Transverse colon (tissue), 4 donors: ENCODE measurements around the gene SEMA4F. TPM values are rescaled to one million over a fixed set of nuclear protein-coding genes. Genes with fewer than 3 reads are reported as not detected.

Experiments used
- DNase-seq: peaks from one replicate; pipeline ENCODE4 v3.0.0-alpha.2; 2019
- H3K27ac ChIP-seq, 4 donors: fragments of 200-600 bp; sonication (generic); 2 replicates each; pipeline ENCODE4 v1.5.1; 2016 to 2018; ENCODE audit warnings: inconsistent platforms in 4 of 4
- H3K27me3 ChIP-seq: fragments of 200-600 bp; sonication (generic); 2 replicates; pipeline ENCODE4 v1.5.1; 2017; ENCODE audit warnings: inconsistent platforms
- H3K36me3 ChIP-seq, 4 donors: fragments of 200-600 bp; sonication (generic); 2 replicates each; pipeline ENCODE4 v1.5.1; 2017 to 2019; ENCODE audit warnings: inconsistent platforms in 4 of 4
- H3K4me1 ChIP-seq, 4 donors: fragments of 200-600 bp; sonication (generic); 2 replicates each; pipeline ENCODE4 v1.5.1; 2017 to 2020; ENCODE audit warnings: inconsistent platforms in 4 of 4
- H3K4me3 ChIP-seq, 4 donors: fragments of 200-600 bp; sonication (generic); 1 replicate in 1 of 4; 2 replicates in 3 of 4; pipeline versions ENCODE4 v1.5.1 to v1.6.1; 2017 to 2019; ENCODE audit warnings: inconsistent platforms in 4 of 4
- H3K9me3 ChIP-seq, 2 donors: fragments of 200-600 bp; sonication (generic); 2 replicates each; pipeline ENCODE4 v1.5.1; 2017 to 2019; ENCODE audit warnings: inconsistent platforms in 2 of 2
- CTCF ChIP-seq, 5 experiments: fragments of 200-600 bp in 3 of 5; fragments of 450-650 bp in 2 of 5; sonication (generic) in 3 of 5; IDR thresholded peaks; 1 replicate in 2 of 5; 2 replicates in 3 of 5; pipeline ENCODE4 v1.5.1; 2016 to 2017; ENCODE audit warnings: antibody characterized with exemption in 5 of 5, inconsistent platforms in 3 of 5, mild to moderate bottlenecking in 2 of 5, moderate library complexity in 1 of 5
- EP300 ChIP-seq: sonication (generic); formaldehyde crosslinking; IDR thresholded peaks from one replicate; pipeline ENCODE4 v1.6.1; 2017; ENCODE audit warnings: antibody characterized with exemption, low read depth
- POLR2A ChIP-seq: fragments of 450-650 bp; IDR thresholded peaks from one replicate; pipeline ENCODE4 v1.6.1; 2016; ENCODE audit warnings: antibody characterized with exemption, mild to moderate bottlenecking, moderate library complexity
- POLR2AphosphoS5 ChIP-seq, 3 donors: sonication (generic); formaldehyde crosslinking; IDR thresholded peaks; one replicate each; pipeline ENCODE4 v1.6.1; 2016; ENCODE audit warnings: antibody characterized with exemption in 3 of 3
- WGBS, 2 donors: methylation state at CpG; one replicate each; pipeline ENCODE4 v1.1.5; 2018; ENCODE audit warnings: low coverage in 1 of 2; 5-methylcytosine and 5-hydroxymethylcytosine counted together
- in situ Hi-C, 4 donors: fragments of 200-750 bp; cut with MboI; loops; one replicate each; pipeline versions ENCODE4 v1.15.0 to v1.15.1; 2017; ENCODE audit warnings: low sequenced_read_pairs in 3 of 4, low pct_ligation_motif_present in 1 of 4, low pct_unique_long_range_greater_than_20kb in 1 of 4
- intact Hi-C: fragments of 100-400 bp; cut with DNase I; formaldehyde crosslinking; loops from one replicate; pipeline ENCODE4 v1.15.1; 2023; ENCODE audit warnings: low total_unique reads
- total RNA-seq, 4 donors: library from RNA; depleted of rRNA; stranded (reverse); fragments of >200 nt; gene quantifications; one replicate each; pipeline ENCODE4 v1.1.0, GENCODE V29; 2016

The SEMA4F gene
- total RNA-seq, 4 donors from 2014 or later, result 0.75 to 5.7 (median 3.6) TPM

GRCh38 chr2:74707837-74708236, 53.8 kb downstream of the SEMA4F start:
- in situ Hi-C loops, result no loop called here

GRCh38 chr2:74708296-74708695, 54.2 kb downstream of the SEMA4F start:
- H3K27ac ChIP-seq, result no peak overlapping the region
- in situ Hi-C loops, result no loop called here

More at GRCh38 chr2:74707837-74708236, 53.8 kb downstream of the SEMA4F start:
- DNase-seq, result no peak
- WGBS, 2 donors, result 86% methylated on average over 3 of the region's 3 CpGs; no CpG with 5 or more reads in 1 of the 2 donors
- H3K36me3 ChIP-seq, result no peaks in the 10 kb centered on the region
- TF ChIP-seq CTCF (IDR thresholded peaks at IDR 0.05) (no peak), EP300 (no peak), POLR2A (no peak), POLR2AphosphoS5 (IDR thresholded peaks at IDR 0.05) (no peak)
- H3K27me3 ChIP-seq, result no peaks in the 10 kb centered on the region
- no peaks in the 10 kb centered on the region for H3K4me1 ChIP-seq
- no peak overlapping the region for H3K4me3 ChIP-seq
- H3K27ac ChIP-seq, result no peak overlapping the region
- H3K9me3 ChIP-seq, result no peaks in the 10 kb centered on the region
- intact Hi-C loops, result no loop called here

GRCh38 chr2:74708883-74709282, 54.8 kb downstream of the SEMA4F start:
- intact Hi-C loops, result no loop called here
- no peaks in the 10 kb centered on the region for H3K9me3 ChIP-seq
- H3K36me3 ChIP-seq, result no peaks in the 10 kb centered on the region
- DNase-seq, result no peak
- H3K27me3 ChIP-seq, result no peaks in the 10 kb centered on the region
- H3K4me3 ChIP-seq, result no peak overlapping the region
- no peak for TF ChIP-seq POLR2AphosphoS5 (IDR thresholded peaks at IDR 0.05)
- no peak for TF ChIP-seq CTCF (IDR thresholded peaks at IDR 0.05)
- TF ChIP-seq POLR2A, result no peak
- in situ Hi-C loops, result no loop called here
- 61 to 81% methylated on average over 4 of the region's 4 CpGs for WGBS, 2 donors
- H3K4me1 ChIP-seq, result no peaks in the 10 kb centered on the region
- no peak overlapping the region for H3K27ac ChIP-seq

More at GRCh38 chr2:74708296-74708695, 54.2 kb downstream of the SEMA4F start:
- Histone ChIP-seq H3K4me1 (no peaks in the 10 kb centered on the region), H3K27me3 (no peaks in the 10 kb centered on the region), H3K4me3 (no peak overlapping the region), H3K36me3 (no peaks in the 10 kb centered on the region), H3K9me3 (no peaks in the 10 kb centered on the region)
- intact Hi-C loops, result no loop called here
- no peak for DNase-seq
- no peak for TF ChIP-seq POLR2AphosphoS5 (IDR thresholded peaks at IDR 0.05)
- no peak for TF ChIP-seq EP300
- TF ChIP-seq CTCF (IDR thresholded peaks at IDR 0.05), result no peak
- TF ChIP-seq POLR2A, result no peak

- no peaks in the 10 kb centered on the region for H3K36me3 ChIP-seq
- no peak for DNase-seq
- in situ Hi-C loops, result loop anchor here in 2 of 4 donors (10.0 kb wide), 1 partner anchor 162 kb away; no protein-coding TSS in a partner anchor
- no peak for TF ChIP-seq EP300
- no peak for TF ChIP-seq CTCF (IDR thresholded peaks at IDR 0.05)
- no peak for TF ChIP-seq POLR2A
- no peak for TF ChIP-seq POLR2AphosphoS5 (IDR thresholded peaks at IDR 0.05)
- H3K4me3 ChIP-seq, result no peak overlapping the region
- intact Hi-C loops, result no loop called here
- H3K27ac ChIP-seq, result no peak overlapping the region
- H3K4me1 ChIP-seq, result peaks cover 0 to 18% (median 8%) of the 10 kb centered on the region in 4 donors
- 79 to 100% methylated on average over 2 to 9 of the region's 9 CpGs for WGBS, 2 donors
- no peaks in the 10 kb centered on the region for H3K9me3 ChIP-seq
- H3K27me3 ChIP-seq, result no peaks in the 10 kb centered on the region
Observed at GRCh38 chr2:74712223-74713053, 58.4 kb downstream of the SEMA4F start.
